ENCODE measurements around the gene S100A14. TPM values are rescaled to one million over a fixed set of nuclear protein-coding genes. Genes with fewer than 3 reads are reported as not detected.

The S100A14 gene
- total and polyA plus RNA-seq, 2 of the 13 experiments (the other 11 are each of a cell fraction or from before 2014, with no cell fraction given) = 1.4 to 7.7 TPM

GRCh38 chr1:153655333-153655732, 39.2 kb upstream of the S100A14 start (continued):
- TF ChIP-seq PLRG1 (conservative IDR thresholded peaks at IDR 0.05) (no peak), RORA (CRISPR knock-in tag; IDR thresholded peaks at IDR 0.05) (no peak), MAF1 (CRISPR knock-in tag; IDR thresholded peaks at IDR 0.05; ENCODE audit: borderline replicate concordance) (no peak), SNAPC4 (CRISPR knock-in tag; IDR thresholded peaks at IDR 0.05) (no peak), SRF (IDR thresholded peaks at IDR 0.05; ENCODE audit: low read depth, low read length) (no peak), TCF12 (IDR thresholded peaks at IDR 0.05) (no peak), TCF12 (CRISPR knock-in tag; IDR thresholded peaks at IDR 0.05) (no peak), GATAD2A (CRISPR knock-in tag; IDR thresholded peaks at IDR 0.05) (peak; percentile 54), MIER3 (CRISPR knock-in tag; IDR thresholded peaks at IDR 0.05; ENCODE audit: borderline replicate concordance) (no peak), MEF2D (CRISPR knock-in tag; IDR thresholded peaks at IDR 0.05) (no peak), TRAFD1 (CRISPR knock-in tag; IDR thresholded peaks at IDR 0.05; ENCODE audit: borderline replicate concordance) (no peak), GATA4 (IDR thresholded peaks at IDR 0.05; ENCODE audit: borderline replicate concordance, low read depth) (no peak), HDAC2 (CRISPR knock-in tag; IDR thresholded peaks at IDR 0.05) (no peak), SMAD1 (CRISPR knock-in tag; IDR thresholded peaks at IDR 0.05; ENCODE audit: borderline replicate concordance, low read depth) (no peak), ZNF253 (CRISPR knock-in tag; IDR thresholded peaks at IDR 0.05; ENCODE audit: borderline replicate concordance) (no peak), CHCHD3 (CRISPR knock-in tag; IDR thresholded peaks at IDR 0.05) (no peak), ZNF790 (CRISPR knock-in tag; IDR thresholded peaks at IDR 0.05; ENCODE audit: borderline replicate concordance) (no peak), ISX (CRISPR knock-in tag; conservative IDR thresholded peaks at IDR 0.05) (no peak), ZNF607 (CRISPR knock-in tag; IDR thresholded peaks at IDR 0.05; ENCODE audit: borderline replicate concordance) (no peak), MZF1 (CRISPR knock-in tag; IDR thresholded peaks at IDR 0.05; ENCODE audit: borderline replicate concordance) (no peak), TSC22D2 (CRISPR knock-in tag; IDR thresholded peaks at IDR 0.05; ENCODE audit: borderline replicate concordance) (no peak), ZBTB8A (CRISPR knock-in tag; IDR thresholded peaks at IDR 0.05; ENCODE audit: borderline replicate concordance, low read depth) (no peak), ZBTB20 (CRISPR knock-in tag; IDR thresholded peaks at IDR 0.05; ENCODE audit: borderline replicate concordance, low read depth) (no peak)
- TF ChIP-seq, protein P1, sequence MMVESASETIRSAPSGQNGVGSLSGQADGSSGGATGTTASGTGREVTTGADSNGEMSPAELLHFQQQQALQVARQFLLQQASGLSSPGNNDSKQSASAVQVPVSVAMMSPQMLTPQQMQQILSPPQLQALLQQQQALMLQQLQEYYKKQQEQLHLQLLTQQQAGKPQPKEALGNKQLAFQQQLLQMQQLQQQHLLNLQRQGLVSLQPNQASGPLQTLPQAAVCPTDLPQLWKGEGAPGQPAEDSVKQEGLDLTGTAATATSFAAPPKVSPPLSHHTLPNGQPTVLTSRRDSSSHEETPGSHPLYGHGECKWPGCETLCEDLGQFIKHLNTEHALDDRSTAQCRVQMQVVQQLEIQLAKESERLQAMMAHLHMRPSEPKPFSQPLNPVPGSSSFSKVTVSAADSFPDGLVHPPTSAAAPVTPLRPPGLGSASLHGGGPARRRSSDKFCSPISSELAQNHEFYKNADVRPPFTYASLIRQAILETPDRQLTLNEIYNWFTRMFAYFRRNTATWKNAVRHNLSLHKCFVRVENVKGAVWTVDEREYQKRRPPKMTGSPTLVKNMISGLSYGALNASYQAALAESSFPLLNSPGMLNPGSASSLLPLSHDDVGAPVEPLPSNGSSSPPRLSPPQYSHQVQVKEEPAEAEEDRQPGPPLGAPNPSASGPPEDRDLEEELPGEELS (CRISPR knock-in tag; IDR thresholded peaks at IDR 0.05) = 0 out of 2 replicates have a peak, but pooled peaks have one; percentile 12

All from HepG2 (cell line).